GM12892 (cell line): ENCODE measurements around the gene GSTA4.
"Not testable (repeated sequence)": the region's sequence is repeated elsewhere in the genome, so short reads cannot be mapped to it uniquely, and the experiment has no call there.

Experiments
- DNase-seq: peaks from one replicate; pipeline ENCODE4 v3.0.0; 2011; ENCODE audit not compliant: insufficient read length
- FAIRE-seq: peaks from 2 replicates; lab custom pipeline; 2011; peaks lifted over from hg19 to GRCh38; lab: Jason Lieb, UNC
- POLR2A ChIP-seq: IDR thresholded peaks from 2 replicates; pipeline ENCODE4 v1.6.1; 2011; ENCODE audit warnings: low read depth, low read length, control low read depth
- POLR2AphosphoS5 ChIP-seq: IDR thresholded peaks from 2 replicates; pipeline ENCODE4 v1.6.1; 2011; ENCODE audit warnings: low read depth, low read length, control low read depth
- TAF1 ChIP-seq: IDR thresholded peaks from 2 replicates; pipeline ENCODE4 v1.6.1; 2011; ENCODE audit warnings: low read depth, mild to moderate bottlenecking, control low read depth, low read length, borderline replicate concordance

Gene GSTA4

GRCh38 chr6:53010504-53010903, 15.4 kb upstream of the GSTA4 start:
- no peak for DNase-seq
- no peak for FAIRE-seq

GRCh38 chr6:53009511-53009910, 14.4 kb upstream of the GSTA4 start:
- TF ChIP-seq POLR2A (no peak), POLR2AphosphoS5 (no peak), TAF1 (no peak)
- FAIRE-seq (no peak), DNase-seq (no peak)

More at GRCh38 chr6:53010504-53010903, 15.4 kb upstream of the GSTA4 start:
- TF ChIP-seq POLR2A (no peak), TAF1 (no peak)

GRCh38 chr6:53009056-53009455, 14.0 kb upstream of the GSTA4 start:
- DNase-seq (no peak), FAIRE-seq (no peak)
- TF ChIP-seq POLR2A (no peak), TAF1 (no peak), POLR2AphosphoS5 (no peak)

- not testable (repeated sequence) for FAIRE-seq, DNase-seq
Observed at GRCh38 chr6:53008192-53008687, 13.2 kb upstream of the GSTA4 start.

- FAIRE-seq (no peak), DNase-seq (no peak)
- TF ChIP-seq POLR2A = no peak
- no peak for TF ChIP-seq TAF1
- TF ChIP-seq POLR2AphosphoS5 = no peak
Observed at GRCh38 chr6:53005663-53006250, 10.7 kb upstream of the GSTA4 start.

GRCh38 chr6:52999456-52999855, 4.4 kb upstream of the GSTA4 start:
- DNase-seq = no peak
- no peak for TF ChIP-seq POLR2AphosphoS5
- no peak for TF ChIP-seq TAF1
- no peak for TF ChIP-seq POLR2A
- no peak for FAIRE-seq

- TF ChIP-seq POLR2AphosphoS5 = no peak
- no peak for TF ChIP-seq TAF1
- no peak for TF ChIP-seq POLR2A
- no peak for DNase-seq
- no peak for FAIRE-seq
Observed at GRCh38 chr6:52998603-52999002, 3.5 kb upstream of the GSTA4 start.

GRCh38 chr6:52995913-52996645, 995 bp upstream of the GSTA4 start:
- DNase-seq (no peak), FAIRE-seq (no peak)
- no peak; the same call in 1 of the 2 replicates for TF ChIP-seq POLR2A
- TF ChIP-seq POLR2AphosphoS5 = no peak
- TF ChIP-seq TAF1 = no peak

GRCh38 chr6:52994839-52995088, 320 bp downstream of the GSTA4 start:
- DNase-seq (peak; percentile 31), FAIRE-seq (no peak)
- TF ChIP-seq POLR2AphosphoS5 (no peak), TAF1 (no peak), POLR2A (no peak)

GRCh38 chr6:52994031-52994838, 849 bp downstream of the GSTA4 start:
- FAIRE-seq (no peak), DNase-seq (no peak)
- TF ChIP-seq TAF1 (no peak), POLR2AphosphoS5 (no peak), POLR2A (no peak)

GRCh38 chr6:52992980-52993920, 1.8 kb downstream of the GSTA4 start:
- no peak for TF ChIP-seq TAF1
- TF ChIP-seq POLR2AphosphoS5 = no peak
- TF ChIP-seq POLR2A = no peak
- FAIRE-seq (no peak), DNase-seq (no peak)

- no peak for TF ChIP-seq TAF1
- TF ChIP-seq POLR2AphosphoS5 = no peak
- TF ChIP-seq POLR2A = no peak
- FAIRE-seq (no peak), DNase-seq (no peak)
Observed at GRCh38 chr6:52990342-52990741, 4.7 kb downstream of the GSTA4 start.
